CD4-positive, alpha-beta T cell (primary cell): ENCODE measurements around the gene EXOC1. TPM values are rescaled to one million over a fixed set of nuclear protein-coding genes. Genes with fewer than 3 reads are reported as not detected.

ENCODE experiments used
- ATAC-seq: fragments of 200-7000 bp; cut with Tn5 transposase; one replicate; pipeline ENCODE4 v1.10.0; 2022; ENCODE audit warnings: mild to moderate bottlenecking; ENCODE audit not compliant: poor library complexity
- CTCF ChIA-PET: fragments of 350-600 bp; sonication (Branson Sonifier 250); formaldehyde crosslinking; loops from one replicate; lab custom pipeline; 2021; ENCODE audit warnings: antibody characterized with exemption, inconsistent platforms; lab: Charles Lee
- POLR2A ChIA-PET: fragments of 350-600 bp; sonication (Branson Sonifier 250); formaldehyde crosslinking; loops from one replicate; lab custom pipeline; 2021; ENCODE audit warnings: antibody characterized with exemption, inconsistent platforms; lab: Charles Lee
- DNase-seq, 14 experiments: peaks; one replicate each; pipeline ENCODE4 v3.0.0-alpha.2; 2013 to 2020; ENCODE audit warnings: mixed read lengths in 2 of 14
- H3K27ac ChIP-seq, 2 donors: one replicate each; pipeline versions ENCODE4 v1.5.1 to v1.7.0; 2013; ENCODE audit warnings: low read length in 2 of 2, low read depth in 1 of 2, mild to moderate bottlenecking in 1 of 2
- H3K27me3 ChIP-seq, 2 experiments: 1 replicate in 1 of 2; 2 replicates in 1 of 2; pipeline versions ENCODE4 v1.6.1 to v1.7.0; 2013; ENCODE audit warnings: low read length in 2 of 2, control low read depth in 1 of 2, mild to moderate bottlenecking in 1 of 2, moderate library complexity in 1 of 2; ENCODE audit not compliant: insufficient read depth in 2 of 2, control insufficient read depth in 1 of 2
- H3K36me3 ChIP-seq: one replicate; pipeline ENCODE4 v1.6.1; 2013; ENCODE audit warnings: low read length, control low read depth; ENCODE audit not compliant: insufficient read depth
- H3K4me1 ChIP-seq: one replicate; pipeline ENCODE4 v1.6.1; 2013; ENCODE audit warnings: low read length, control low read depth; ENCODE audit not compliant: insufficient read depth
- H3K4me3 ChIP-seq: one replicate; pipeline ENCODE4 v1.5.1; 2013; ENCODE audit warnings: mild to moderate bottlenecking, low read length, moderate library complexity
- H3K9me3 ChIP-seq, 2 experiments: 1 replicate in 1 of 2; 2 replicates in 1 of 2; pipeline versions ENCODE4 v1.6.1 to v1.7.0; 2013; ENCODE audit warnings: low read length in 2 of 2, mild to moderate bottlenecking in 2 of 2, control low read depth in 1 of 2, moderate library complexity in 1 of 2; ENCODE audit not compliant: control insufficient read depth in 1 of 2, insufficient read depth in 1 of 2
- H3K27ac Mint-ChIP-seq: one replicate; pipeline ENCODE4 v1.8.0; 2020; ENCODE audit warnings: mixed read lengths
- H3K27me3 Mint-ChIP-seq: one replicate; pipeline ENCODE4 v1.8.0; 2021; ENCODE audit warnings: mixed read lengths
- H3K36me3 Mint-ChIP-seq: one replicate; pipeline ENCODE4 v1.8.0; 2021; ENCODE audit warnings: low read depth, mixed read lengths
- H3K4me1 Mint-ChIP-seq: one replicate; pipeline ENCODE4 v1.8.0; 2021; ENCODE audit warnings: low read depth, mixed read lengths
- H3K4me3 Mint-ChIP-seq: one replicate; pipeline ENCODE4 v1.8.0; 2020; ENCODE audit warnings: mild to moderate bottlenecking, mixed read lengths
- H3K9me3 Mint-ChIP-seq: one replicate; pipeline ENCODE4 v1.8.0; 2020; ENCODE audit warnings: mixed read lengths
- intact Hi-C, 2 experiments: fragments of 100-400 bp; cut with DNase I in 1 of 2; cut with micrococcal nuclease in 1 of 2; formaldehyde crosslinking; loops; one replicate each; pipeline versions ENCODE4 v1.15.1 to v1.9.0; 2023 to 2025; cut with DNase I, micrococcal nuclease
- total RNA-seq, 174 experiments: library from RNA in 2 of 174; stranded (reverse) in 2 of 174; gene quantifications; one replicate each; pipeline ENCODE4 v1.2.3 and lab custom pipeline; 2021 to 2026
- TF ChIP-seq, protein P1 (sequence below): fragments of 200-600 bp; IDR thresholded peaks from one replicate; pipeline ENCODE4 v1.8.0; 2022; ENCODE audit warnings: antibody characterized with exemption, mild to moderate bottlenecking

EXOC1 gene
- total RNA-seq, 2 experiments from 2014 or later: 15.2 to 15.7 TPM

DNA sequence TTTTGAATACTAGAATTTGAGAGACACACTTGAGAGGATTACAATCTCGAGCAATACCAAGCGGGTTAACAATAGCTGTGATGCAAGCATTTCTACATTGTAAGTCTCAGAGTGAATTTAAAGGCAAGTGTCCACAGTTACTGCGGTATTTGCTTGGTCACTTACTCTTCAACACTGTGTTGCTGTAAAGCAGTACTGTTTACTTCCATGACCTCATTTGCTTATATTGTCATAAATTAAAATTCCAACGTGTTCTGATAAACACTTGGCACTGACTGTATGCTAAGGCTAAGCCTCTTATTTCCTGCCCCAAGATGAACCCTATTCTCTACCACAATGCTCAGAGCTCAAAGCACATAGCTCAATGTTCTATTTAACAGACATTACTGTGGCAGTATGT is 22.7 kb upstream of the EXOC1 start:
- Mint-ChIP-seq H3K27me3 (peaks cover 60% of the 10 kb centered on the region), H3K36me3 (no peaks in the 10 kb centered on the region), H3K4me1 (no peaks in the 10 kb centered on the region), H3K9me3 (no peaks in the 10 kb centered on the region), H3K4me3 (no peak overlapping the region), H3K27ac (no peak overlapping the region)
- CTCF ChIA-PET: interaction anchor here (0.6 to 1.4 kb wide), 2 partner anchors 18 to 161 kb away, joined by 3 read pairs; no protein-coding TSS in a partner anchor
- POLR2A ChIA-PET: no interaction called here
- intact Hi-C loops: no loop called here
- H3K4me1 ChIP-seq: no peaks in the 10 kb centered on the region
- H3K36me3 ChIP-seq: no peaks in the 10 kb centered on the region
- DNase-seq: no peak
- no peak overlapping the region for H3K27ac ChIP-seq
- TF ChIP-seq, protein P1, sequence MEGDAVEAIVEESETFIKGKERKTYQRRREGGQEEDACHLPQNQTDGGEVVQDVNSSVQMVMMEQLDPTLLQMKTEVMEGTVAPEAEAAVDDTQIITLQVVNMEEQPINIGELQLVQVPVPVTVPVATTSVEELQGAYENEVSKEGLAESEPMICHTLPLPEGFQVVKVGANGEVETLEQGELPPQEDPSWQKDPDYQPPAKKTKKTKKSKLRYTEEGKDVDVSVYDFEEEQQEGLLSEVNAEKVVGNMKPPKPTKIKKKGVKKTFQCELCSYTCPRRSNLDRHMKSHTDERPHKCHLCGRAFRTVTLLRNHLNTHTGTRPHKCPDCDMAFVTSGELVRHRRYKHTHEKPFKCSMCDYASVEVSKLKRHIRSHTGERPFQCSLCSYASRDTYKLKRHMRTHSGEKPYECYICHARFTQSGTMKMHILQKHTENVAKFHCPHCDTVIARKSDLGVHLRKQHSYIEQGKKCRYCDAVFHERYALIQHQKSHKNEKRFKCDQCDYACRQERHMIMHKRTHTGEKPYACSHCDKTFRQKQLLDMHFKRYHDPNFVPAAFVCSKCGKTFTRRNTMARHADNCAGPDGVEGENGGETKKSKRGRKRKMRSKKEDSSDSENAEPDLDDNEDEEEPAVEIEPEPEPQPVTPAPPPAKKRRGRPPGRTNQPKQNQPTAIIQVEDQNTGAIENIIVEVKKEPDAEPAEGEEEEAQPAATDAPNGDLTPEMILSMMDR: no peak
- no peaks in the 10 kb centered on the region for H3K9me3 ChIP-seq
- no peak overlapping the region for H3K4me3 ChIP-seq
- no peak for ATAC-seq
- H3K27me3 ChIP-seq: peaks cover 3 to 4% of the 10 kb centered on the region in 2 experiments

DNA sequence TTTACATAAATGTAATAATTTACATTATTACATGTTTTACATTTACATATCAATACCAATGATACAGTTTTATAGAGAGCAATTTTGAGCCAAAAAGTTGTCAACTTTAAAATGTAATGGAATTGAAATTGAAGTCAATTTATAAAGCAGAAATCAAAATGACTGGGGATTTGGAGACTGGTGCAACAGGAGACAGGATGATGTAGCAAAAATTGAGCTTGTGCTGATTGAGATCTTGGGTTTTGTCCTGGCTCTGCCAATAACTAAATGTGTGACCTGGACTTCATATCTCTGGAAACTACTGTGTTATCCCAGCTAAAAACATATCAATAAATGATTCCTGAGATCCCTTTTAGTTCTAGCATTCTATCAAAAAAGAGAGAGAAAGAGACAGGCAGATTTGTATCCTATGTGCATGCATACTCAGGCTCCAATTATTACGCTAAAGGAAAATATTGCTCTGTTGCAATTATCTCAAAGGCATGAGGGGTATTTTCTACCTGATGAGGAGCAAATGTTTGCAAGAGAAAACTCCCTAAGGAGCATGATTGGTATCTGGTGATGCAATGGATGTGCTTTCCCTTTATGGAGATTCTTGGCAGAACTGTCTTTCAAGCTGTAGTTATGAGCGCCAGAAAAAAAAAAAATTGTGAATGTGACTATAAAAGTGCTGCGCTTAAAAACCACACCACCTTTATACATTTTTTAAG is 19.2 kb upstream of the EXOC1 start:
- intact Hi-C loops: no loop called here
- H3K27ac ChIP-seq: no peak overlapping the region
- peaks cover 3 to 4% of the 10 kb centered on the region in 2 experiments for H3K27me3 ChIP-seq
- peaks cover 5% of the 10 kb centered on the region for H3K9me3 Mint-ChIP-seq
- H3K36me3 Mint-ChIP-seq: no peaks in the 10 kb centered on the region
- H3K36me3 ChIP-seq: no peaks in the 10 kb centered on the region
- TF ChIP-seq, protein P1: no peak
- CTCF ChIA-PET: no interaction called here
- no peak overlapping the region for H3K4me3 ChIP-seq
- DNase-seq: no peak
- H3K4me1 ChIP-seq: no peaks in the 10 kb centered on the region
- H3K27me3 Mint-ChIP-seq: peaks cover 62% of the 10 kb centered on the region
- POLR2A ChIA-PET: interaction anchor here (0.5 kb wide), 1 partner anchor 397 kb away, joined by 3 read pairs; no protein-coding TSS in a partner anchor
- no peaks in the 10 kb centered on the region for H3K4me1 Mint-ChIP-seq
- peaks cover 0 to 10% of the 10 kb centered on the region in 2 experiments for H3K9me3 ChIP-seq
- H3K4me3 Mint-ChIP-seq: no peak overlapping the region
- H3K27ac Mint-ChIP-seq: no peak overlapping the region
- ATAC-seq: no peak

DNA sequence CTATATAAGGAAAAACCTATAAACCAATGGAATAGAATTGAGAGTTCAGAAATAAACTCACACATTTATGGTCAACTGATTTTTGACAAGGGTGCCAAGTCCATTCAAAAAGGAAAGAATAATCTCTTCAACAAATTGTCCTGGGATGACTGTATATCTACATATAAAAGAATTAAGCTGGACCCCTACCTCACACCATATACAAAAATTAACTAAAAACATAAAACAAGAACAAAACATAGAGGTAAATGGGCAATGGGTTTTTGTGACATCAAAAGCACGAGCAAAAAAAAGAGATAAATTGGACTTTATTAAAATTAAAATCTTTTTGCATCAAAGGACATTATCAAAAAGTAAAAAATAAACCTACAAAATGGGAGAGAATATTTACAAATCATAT is 15.5 kb upstream of the EXOC1 start:
- H3K27ac Mint-ChIP-seq: no peak overlapping the region
- ATAC-seq: no peak

More for the DNA sequence above, 15.5 kb upstream of the EXOC1 start:
- Histone ChIP-seq H3K4me3 (no peak overlapping the region), H3K27ac (no peak overlapping the region), H3K4me1 (no peaks in the 10 kb centered on the region), H3K27me3 (peaks cover 0 to 4% of the 10 kb centered on the region in 2 experiments), H3K36me3 (no peaks in the 10 kb centered on the region), H3K9me3 (peaks cover 0 to 10% of the 10 kb centered on the region in 2 experiments)
- H3K4me3 Mint-ChIP-seq: no peak overlapping the region
- TF ChIP-seq, protein P1: no peak
- DNase-seq: no peak
- peaks cover 5% of the 10 kb centered on the region for H3K9me3 Mint-ChIP-seq
- intact Hi-C loops: no loop called here
- no peaks in the 10 kb centered on the region for H3K4me1 Mint-ChIP-seq
- ChIA-PET POLR2A (no interaction called here), CTCF (no interaction called here)
- H3K36me3 Mint-ChIP-seq: no peaks in the 10 kb centered on the region
- H3K27me3 Mint-ChIP-seq: peaks cover 51% of the 10 kb centered on the region
